ENCODE data around the gene FRMD3. TPM values are rescaled to one million over a fixed set of nuclear protein-coding genes. Genes with fewer than 3 reads are reported as not detected.
"Not testable (repeated sequence)": the region's sequence is repeated elsewhere in the genome, so short reads cannot be mapped to it uniquely, and the experiment has no call there.

Gene FRMD3
- total RNA-seq, 1 donor from 2014 or later, result 38.1 TPM

DNA sequence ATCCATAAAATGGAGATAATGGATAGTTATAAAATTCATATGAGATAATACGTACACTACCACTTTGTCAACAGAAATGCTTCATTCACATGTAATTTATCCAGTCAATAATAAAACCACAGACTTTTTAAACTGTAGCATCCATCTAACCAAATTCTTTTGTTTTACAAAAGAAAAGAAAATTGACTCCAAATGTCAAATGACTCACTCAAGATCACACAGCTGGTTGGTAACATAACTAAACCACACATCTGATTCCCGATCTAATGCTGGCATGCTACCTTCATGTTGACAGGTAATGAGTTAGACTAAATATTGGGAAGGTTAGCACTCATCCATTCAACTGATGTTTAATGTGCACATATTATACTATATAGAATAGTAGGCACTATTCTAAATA lies 4.9 kb downstream of the FRMD3 start:
- ATAC-seq, result no peak
- no peak for DNase-seq (ENCODE audit: low spot score)
- intact Hi-C loops (cut with DNase I), result no loop called here

DNA sequence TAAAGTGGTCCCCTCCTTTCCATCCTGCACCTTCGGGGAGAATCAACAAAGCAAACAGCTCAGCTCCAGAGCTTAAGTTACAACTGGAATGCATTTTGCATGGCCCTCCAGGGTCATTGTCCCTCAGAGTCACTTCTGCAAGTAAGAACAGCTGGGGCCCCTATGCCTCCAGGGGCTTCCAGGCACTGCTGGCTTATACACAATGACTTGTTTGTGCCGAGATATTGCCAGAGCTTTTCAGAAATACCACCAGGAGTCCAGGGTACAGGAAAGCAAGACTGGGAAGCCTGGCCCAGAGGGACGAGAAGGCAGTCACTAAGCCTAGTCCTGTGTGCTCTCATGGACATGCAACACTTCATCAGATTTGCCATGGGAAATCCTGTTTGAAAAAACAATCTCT lies 11.3 kb downstream of the FRMD3 start:
- intact Hi-C loops (cut with DNase I), result no loop called here
- no peak for ATAC-seq
- DNase-seq (ENCODE audit: low spot score), result no peak

DNA sequence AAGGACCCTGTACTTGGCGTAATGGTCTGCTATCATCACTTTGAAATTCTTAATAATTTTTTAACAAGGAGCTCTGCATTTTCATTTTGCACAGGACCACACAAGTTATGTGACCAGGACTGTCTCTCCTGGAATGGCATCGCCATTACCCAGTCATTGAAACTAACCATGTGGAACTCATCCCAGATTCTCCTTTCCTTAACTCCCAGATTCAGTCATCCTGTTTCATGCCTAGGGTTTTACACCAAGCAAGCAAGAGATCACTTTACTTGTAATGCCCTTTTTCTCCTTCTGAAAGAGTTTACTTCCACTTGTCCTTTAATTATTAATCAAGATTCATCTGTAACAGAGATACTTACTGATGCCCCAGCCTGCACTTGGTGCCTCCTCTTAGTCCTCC lies 12.0 kb downstream of the FRMD3 start:
- DNase-seq (ENCODE audit: low spot score) (no peak), ATAC-seq (no peak)
- intact Hi-C loops (cut with DNase I), result no loop called here

DNA sequence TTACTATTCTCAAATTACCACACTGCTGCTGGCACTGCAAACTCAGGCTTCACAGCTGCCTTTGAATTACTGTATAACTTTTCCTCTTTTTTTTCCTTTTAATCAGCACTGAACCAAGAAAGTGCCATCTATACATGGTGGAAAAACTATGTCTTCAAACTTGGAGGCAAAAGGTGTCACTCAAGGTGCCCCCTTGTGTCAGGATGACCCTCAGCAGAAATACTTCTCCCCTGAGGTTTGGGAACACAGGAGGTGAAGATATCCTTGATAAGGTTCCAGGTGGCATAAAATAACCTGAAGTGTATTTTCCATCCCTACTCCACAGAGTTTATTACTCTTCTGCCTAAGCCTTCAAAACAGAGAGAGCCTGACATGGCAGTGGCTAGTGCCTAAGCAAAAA lies 14.5 kb downstream of the FRMD3 start:
- intact Hi-C loops (cut with DNase I), result no loop called here
- ATAC-seq, result no peak
- no peak for DNase-seq (ENCODE audit: low spot score)

DNA sequence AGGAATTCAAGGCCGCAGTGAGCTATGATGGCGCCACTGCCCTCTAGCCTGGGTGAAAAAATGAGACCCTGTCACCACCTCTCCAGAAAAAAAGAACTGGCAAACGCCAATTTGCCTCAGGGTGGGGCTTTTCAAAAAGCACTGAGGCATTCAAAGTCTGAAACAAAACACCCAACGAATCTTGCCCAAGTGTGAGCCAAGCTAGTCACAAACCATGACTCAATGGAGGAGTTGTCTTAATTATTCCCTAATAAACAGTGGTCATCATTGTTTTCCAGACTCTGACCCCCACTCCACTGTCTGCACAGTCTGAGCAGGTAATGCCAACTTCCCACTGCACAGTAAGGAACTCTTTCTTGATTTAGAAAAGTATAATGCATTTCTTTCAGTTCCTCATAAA lies 16.8 kb downstream of the FRMD3 start:
- intact Hi-C loops (cut with DNase I), result no loop called here
- ATAC-seq (no peak), DNase-seq (ENCODE audit: low spot score) (no peak)

DNA sequence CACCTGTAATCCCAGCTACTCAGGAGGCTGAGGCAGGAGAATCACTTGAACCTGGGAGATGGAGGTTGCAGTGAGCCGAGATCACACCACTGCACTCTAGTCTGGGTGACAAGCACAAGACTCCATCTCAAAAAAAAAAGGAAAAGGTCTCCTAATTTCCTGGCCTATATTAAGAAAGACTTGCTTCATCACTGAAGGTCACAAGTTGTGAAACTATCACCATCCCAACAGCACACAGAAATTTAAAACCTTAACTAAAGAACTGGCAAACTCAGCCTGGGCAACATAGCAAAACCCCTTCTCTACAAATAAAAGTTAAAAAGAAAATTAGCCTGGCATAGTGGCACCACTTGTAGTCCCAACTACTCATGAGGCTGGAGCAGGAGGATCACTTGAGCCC lies 17.2 kb downstream of the FRMD3 start:
- no peak for DNase-seq (ENCODE audit: low spot score)
- no peak for ATAC-seq
- intact Hi-C loops (cut with DNase I), result no loop called here

DNA sequence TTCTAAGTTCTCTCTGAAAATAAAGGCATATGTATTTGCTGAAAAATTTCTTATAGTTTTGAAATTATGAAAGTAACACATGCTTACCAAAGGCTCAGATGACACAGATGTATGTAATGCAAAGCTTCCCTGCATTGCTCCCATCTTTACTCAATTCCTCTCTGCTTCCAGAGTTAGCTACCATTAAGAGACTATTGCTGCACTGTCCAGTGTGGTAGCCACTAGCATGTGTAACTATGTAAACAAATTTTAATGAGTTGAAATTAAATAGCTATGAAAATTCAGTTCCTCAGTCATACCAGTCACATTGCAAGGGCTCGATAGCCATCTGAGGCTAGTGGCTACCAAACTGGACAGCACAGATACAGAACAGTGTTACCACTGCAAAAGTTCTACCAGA lies 17.9 kb downstream of the FRMD3 start:
- DNase-seq (ENCODE audit: low spot score), result no peak
- intact Hi-C loops (cut with DNase I), result no loop called here
- ATAC-seq, result no peak

DNA sequence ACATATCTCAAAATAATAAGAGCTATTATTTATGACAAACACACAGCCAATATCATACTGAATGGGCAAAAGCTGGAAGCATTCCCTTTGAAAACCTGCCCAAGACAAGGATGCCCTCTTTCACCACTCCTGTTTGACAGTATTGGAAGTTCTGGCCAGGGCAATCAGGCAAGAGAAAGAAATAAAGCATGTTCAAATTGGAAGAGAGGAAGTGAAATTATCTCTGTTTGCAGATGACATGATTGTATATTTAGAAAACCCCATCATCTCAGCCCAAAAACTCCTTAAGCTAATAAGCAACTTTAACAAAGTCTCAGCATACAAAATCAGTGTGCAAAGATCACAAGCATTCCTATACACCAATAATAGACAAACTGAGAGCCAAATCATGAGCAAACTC lies 20.2 kb downstream of the FRMD3 start:
- intact Hi-C loops (cut with DNase I); DNase-seq (ENCODE audit: low spot score); ATAC-seq: not testable (repeated sequence)

DNA sequence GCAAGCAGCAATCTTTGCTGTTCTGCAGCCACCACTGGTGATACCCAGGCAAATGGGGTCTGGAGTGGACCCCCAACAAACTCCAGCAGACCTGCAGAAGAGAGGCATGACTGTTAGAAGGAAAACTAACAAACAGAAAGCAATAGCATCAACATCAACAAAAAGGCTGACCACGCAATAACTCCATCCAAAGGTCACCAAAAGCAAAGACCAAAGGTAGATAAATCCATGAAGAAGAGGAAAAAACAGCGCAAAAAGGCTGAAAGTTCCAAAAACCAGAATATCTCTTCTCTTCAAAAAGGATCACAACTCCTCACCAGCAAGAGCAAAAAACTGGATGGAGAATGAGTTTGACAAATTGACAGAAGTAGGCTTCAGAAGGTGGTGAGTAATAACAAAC lies 23.4 kb downstream of the FRMD3 start:
- intact Hi-C loops (cut with DNase I), result no loop called here
- DNase-seq (ENCODE audit: low spot score) (no peak), ATAC-seq (no peak)

DNA sequence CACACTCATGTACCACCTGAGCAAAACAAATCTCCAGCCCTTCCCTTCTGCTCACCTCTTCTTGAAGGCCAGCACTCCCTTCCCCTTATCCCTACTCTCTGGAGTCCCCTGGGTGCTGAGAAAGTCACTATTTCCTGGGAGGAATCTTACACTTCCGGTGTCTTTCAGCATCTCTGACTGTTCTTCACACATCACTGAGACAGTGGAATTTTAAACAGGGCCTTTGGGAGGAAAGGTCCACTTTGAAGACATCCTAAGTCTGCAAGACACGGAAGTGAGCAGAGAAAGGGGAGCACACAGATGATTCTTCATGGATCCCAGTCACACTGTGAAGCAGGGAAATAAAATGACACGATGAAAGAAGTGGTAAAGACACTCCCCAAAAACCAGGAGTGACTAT lies 25.6 kb downstream of the FRMD3 start:
- intact Hi-C loops (cut with DNase I), result no loop called here
- DNase-seq (ENCODE audit: low spot score), result no peak
- ATAC-seq, result no peak

DNA sequence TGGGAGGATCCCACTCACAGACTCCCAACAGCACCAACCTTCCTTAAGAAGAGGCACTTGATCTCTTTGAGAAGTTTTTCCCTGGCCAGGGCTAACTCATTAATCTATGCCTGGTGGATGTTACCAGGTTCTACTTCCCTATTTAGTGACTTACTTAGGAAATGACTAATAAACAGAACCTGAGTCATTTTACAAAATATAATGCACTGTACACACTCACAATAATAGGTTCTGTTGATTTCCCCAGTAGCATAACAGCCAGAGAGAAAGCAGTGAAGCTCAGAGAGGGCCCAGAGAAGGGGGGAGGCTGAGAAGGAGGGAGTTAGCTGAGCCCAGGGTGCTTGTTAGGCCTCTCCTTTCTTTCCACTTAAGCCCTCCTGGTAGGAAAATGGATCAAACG lies 27.1 kb downstream of the FRMD3 start:
- DNase-seq (ENCODE audit: low spot score) (no peak), ATAC-seq (no peak)
- intact Hi-C loops (cut with DNase I), result no loop called here

DNA sequence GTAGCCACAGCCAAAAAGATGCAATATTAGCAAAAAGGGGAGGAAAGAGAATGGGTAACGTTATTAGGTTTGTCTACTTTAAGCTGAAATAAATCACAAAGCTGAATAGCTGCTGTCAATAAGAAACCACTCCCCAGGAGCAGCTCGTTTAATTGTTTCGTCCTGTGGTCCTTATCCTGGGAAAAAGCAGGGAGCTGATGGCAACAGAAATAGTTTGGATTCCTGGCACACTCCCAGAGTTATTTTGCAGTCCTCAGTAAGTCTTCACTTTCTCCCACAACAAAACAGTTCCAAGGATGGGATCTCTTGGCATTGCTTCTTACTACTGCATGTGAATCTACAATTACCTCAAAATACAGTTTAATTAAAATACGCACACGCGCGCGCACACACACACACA lies 28.8 kb downstream of the FRMD3 start:
- ATAC-seq, result no peak
- DNase-seq (ENCODE audit: low spot score), result no peak
- intact Hi-C loops (cut with DNase I), result loop anchor here (5.0 kb wide), 1 partner anchor 1672 kb away; no protein-coding TSS in a partner anchor

DNA sequence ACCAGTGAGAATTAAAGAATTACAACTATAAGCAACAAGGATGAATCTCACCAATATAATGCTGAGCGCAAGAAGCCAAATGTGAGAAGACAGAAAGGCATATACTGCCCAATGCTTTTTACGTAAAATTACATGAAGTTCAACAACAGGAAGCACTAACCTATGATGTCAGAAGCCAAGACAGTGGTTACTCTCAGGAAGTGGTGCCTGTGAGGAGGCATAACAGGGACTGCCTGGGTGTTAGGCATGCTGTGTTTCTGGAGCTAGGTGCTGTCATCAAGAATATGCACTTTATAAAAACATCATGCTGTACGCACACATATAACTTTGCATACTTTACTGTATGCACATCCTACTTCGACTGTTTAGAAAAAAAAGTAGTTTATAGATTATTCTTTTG lies 30.1 kb downstream of the FRMD3 start:
- DNase-seq (ENCODE audit: low spot score) (no peak), ATAC-seq (no peak)
- intact Hi-C loops (cut with DNase I), result loop anchor here (5.0 kb wide), 1 partner anchor 1671 kb away; no protein-coding TSS in a partner anchor

DNA sequence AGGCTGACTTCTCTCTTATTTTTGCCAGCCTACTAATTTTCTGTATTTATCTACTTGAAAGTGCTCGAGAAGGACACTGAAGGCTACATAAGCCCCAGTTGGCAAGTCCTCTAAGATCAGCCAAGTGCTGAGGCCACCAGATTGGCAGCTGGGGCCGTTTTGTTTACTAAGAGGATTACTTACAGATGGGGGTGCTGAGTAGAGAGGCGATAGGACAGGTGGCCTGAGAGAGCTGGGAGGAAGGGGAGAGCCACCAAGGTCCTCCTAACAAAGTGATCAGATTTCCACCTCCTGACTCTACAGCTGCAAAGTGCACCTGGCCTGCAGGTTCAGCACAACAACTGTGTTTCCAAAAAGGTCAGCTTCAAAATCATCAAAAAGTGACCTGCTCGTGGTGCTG lies 32.9 kb downstream of the FRMD3 start:
- ATAC-seq, result no peak
- intact Hi-C loops (cut with DNase I), result loop anchor here (5.0 kb wide), 1 partner anchor 1668 kb away; no protein-coding TSS in a partner anchor
- no peak for DNase-seq (ENCODE audit: low spot score)

DNA sequence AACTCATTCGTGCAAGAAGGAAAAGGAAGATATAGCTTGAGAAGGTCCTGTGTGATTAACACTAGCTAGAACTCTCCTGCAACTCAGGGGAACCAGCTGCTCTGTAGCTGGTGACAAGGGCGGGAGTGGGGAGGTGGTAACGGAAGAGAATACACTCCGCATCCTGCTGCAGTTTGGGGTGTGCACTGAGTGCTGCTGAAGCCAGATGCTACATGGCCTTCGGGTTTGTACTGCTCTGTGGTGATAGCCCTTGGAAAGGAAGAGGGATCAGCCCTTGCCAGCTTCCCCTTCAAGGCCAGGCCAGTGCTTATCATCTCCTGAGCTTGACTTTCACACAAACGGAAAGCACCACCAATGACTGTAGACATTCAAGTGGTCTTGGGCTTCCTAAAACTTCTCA lies 34.3 kb downstream of the FRMD3 start:
- intact Hi-C loops (cut with DNase I), result no loop called here
- DNase-seq (ENCODE audit: low spot score) (no peak), ATAC-seq (no peak)

DNA sequence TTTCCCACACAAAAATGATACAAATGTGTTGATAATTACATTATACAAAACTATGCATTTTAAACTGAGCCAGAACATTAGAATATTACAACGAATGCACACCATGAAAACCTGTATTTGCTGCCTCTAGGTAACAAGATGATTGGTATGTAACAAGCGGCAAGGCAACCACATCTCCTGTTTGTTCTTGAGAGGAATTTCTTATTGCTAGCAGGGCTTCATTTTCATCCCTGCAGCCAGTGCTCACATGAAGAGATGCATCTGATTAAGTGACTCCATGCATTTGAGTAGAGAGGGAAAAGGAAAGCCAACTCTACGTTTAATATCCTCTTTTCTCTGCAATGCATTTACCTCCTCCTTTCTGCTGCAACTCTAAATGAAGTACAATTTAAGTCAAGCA lies 36.6 kb downstream of the FRMD3 start:
- DNase-seq (ENCODE audit: low spot score), result no peak
- no peak for ATAC-seq
- intact Hi-C loops (cut with DNase I), result no loop called here

DNA sequence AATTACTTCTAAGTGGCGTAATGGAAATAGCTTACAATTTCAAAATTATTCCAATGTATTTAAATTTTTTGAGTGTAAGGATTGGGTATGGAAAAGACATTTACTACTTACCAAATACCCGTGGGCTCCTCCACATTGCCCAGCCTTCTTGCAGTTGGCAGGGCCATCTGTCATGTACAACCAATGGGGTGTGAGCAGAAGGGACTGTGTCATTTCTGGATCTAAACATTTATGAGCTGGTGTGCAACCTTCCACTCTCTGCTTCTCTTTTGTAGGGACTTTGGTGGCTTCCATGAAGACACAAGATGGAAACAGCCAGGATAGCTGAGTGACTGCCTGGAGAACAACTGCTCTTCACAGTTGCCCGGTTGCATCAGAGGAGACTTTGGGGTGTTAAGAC lies 40.8 kb downstream of the FRMD3 start:
- intact Hi-C loops (cut with DNase I), result no loop called here
- ATAC-seq, result no peak
- DNase-seq (ENCODE audit: low spot score), result no peak

DNA sequence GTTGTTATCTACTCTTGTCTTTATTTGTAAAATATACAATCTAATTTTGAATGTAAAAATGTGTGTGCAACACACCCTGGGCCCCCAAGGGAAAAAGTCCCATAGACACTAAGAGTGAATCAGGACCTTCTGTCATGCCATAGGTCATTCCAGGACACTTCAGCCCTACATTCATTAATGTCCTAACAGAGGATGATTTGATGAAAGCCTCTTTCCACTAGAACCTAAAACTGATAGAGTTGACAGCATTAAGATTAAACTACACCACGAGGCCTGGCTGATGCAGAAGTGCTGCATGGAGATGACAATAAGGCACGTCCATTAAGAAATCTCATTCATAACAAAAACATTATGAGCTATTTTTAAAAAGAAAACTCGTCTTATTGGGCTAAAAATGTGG lies 46.2 kb downstream of the FRMD3 start:
- intact Hi-C loops (cut with DNase I), result no loop called here
- ATAC-seq, result no peak
- no peak for DNase-seq (ENCODE audit: low spot score)

DNA sequence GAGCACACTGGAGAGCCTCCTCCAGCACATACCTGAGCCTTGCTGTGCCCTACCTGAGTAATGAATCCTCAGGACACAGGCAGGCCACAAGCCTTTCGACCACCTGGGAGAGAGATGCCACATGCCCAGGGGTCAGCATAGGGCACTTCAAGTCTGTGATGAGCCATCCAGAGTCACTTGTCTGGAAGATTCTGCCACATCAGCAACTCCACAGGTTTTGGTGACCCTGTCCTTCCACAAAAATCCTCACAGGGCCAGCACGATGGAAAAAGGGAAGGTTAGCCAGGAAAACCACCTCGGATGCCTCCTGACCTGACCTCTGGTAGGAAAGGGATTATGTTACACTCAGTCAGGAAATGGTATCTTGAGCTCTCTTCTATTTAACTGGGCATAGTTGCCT lies 46.8 kb downstream of the FRMD3 start:
- intact Hi-C loops (cut with DNase I), result no loop called here
- no peak for DNase-seq (ENCODE audit: low spot score)
- ATAC-seq, result no peak

DNA sequence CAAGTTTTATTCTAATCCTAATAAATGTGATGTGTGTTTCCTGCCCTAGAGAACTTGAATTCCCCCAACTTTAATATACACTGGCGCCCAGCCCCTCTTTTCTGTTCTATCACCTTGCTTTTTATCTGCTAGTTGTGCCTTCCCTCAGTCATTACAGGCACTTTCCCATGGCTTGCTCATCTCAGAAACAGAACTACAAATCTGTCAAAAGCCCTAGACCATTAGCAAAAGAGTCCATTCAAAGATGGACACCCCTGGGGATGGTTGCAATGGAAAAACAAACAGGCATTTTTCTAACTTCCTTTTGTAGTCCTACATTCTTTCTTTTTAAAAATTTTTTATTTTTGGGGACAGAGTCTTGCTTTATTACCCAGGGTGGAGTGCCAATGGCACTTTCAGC lies 48.2 kb downstream of the FRMD3 start:
- intact Hi-C loops (cut with DNase I), result no loop called here
- no peak for ATAC-seq
- DNase-seq (ENCODE audit: low spot score), result no peak

DNA sequence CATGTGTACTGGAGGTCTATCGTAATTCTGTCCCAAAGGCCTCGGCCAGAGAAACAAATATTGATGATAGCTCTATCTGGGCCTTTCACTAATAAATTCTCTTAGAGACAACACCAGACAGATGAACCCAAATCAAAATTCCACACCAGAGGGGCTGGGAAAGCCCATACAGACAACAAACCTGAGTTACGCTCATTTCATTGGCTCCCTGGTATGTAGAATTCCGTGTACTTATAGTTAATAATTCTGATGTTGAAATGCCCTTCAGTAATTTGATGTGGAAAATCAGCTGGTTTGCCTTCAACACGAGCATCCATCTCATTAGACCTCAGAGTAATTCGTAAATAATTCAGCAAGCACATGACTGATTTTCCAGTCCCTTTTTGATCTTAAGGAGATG lies 53.2 kb downstream of the FRMD3 start:
- intact Hi-C loops (cut with DNase I), result no loop called here
- ATAC-seq (no peak), DNase-seq (ENCODE audit: low spot score) (no peak)

DNA sequence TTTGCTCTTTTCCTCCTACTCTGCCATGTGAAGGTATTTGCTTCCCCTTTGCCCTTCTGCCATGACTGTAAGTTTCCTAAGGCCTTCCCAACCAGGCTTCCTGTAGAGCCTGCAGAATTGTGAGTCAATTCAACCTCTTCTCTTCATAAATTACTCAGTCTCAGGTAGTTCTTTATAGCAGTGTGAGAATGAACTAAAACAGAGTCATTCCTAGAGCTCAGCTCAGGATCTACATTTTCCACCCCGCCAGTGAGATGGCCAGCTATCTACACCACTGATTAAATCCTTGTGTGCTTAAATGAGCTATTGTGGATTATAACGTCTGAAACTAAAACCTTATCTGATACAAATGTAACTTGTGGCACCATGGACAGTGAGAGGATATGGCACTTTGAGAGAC lies 55.0 kb downstream of the FRMD3 start:
- intact Hi-C loops (cut with DNase I), result no loop called here
- ATAC-seq (no peak), DNase-seq (ENCODE audit: low spot score) (no peak)

Data from sciatic nerve (tissue), 2 donors.